Neural progenitor cell (in vitro differentiated cells): ENCODE data around the gene ACY1. TPM values are rescaled to one million over a fixed set of nuclear protein-coding genes. Genes with fewer than 3 reads are reported as not detected.
"Not testable (repeated sequence)": the region's sequence is repeated elsewhere in the genome, so short reads cannot be mapped to it uniquely, and the experiment has no call there.

Experiments
- DNase-seq: peaks from one replicate; pipeline ENCODE4 v3.0.0-alpha.2; 2016; ENCODE audit warnings: low spot score
- H2AFZ ChIP-seq: fragments of 200-600 bp; sonication (generic); replicated peaks from 2 replicates; pipeline ENCODE4 v1.6.1; 2016; ENCODE audit warnings: antibody characterized with exemption
- H3F3A ChIP-seq: fragments of 200-600 bp; sonication (generic); 2 replicates; pipeline ENCODE4 v1.6.1; 2016; ENCODE audit warnings: antibody characterized with exemption, low read depth
- H3K27ac ChIP-seq: fragments of 200-600 bp; sonication (generic); 2 replicates; pipeline ENCODE4 v1.5.1; 2016; ENCODE audit warnings: mild to moderate bottlenecking
- H3K27me3 ChIP-seq: fragments of 200-600 bp; sonication (generic); 2 replicates; pipeline ENCODE4 v1.6.1; 2016; ENCODE audit warnings: mild to moderate bottlenecking, moderate library complexity
- H3K36me3 ChIP-seq: fragments of 200-600 bp; sonication (generic); 2 replicates; pipeline ENCODE4 v1.5.1; 2016
- H3K4me1 ChIP-seq: fragments of 200-600 bp; sonication (generic); 2 replicates; pipeline ENCODE4 v1.6.1; 2016; ENCODE audit warnings: mixed run types
- H3K4me2 ChIP-seq: fragments of 200-600 bp; sonication (generic); 2 replicates; pipeline ENCODE4 v1.6.1; 2016
- H3K4me3 ChIP-seq: fragments of 200-600 bp; sonication (generic); 2 replicates; pipeline ENCODE4 v1.5.1; 2016
- H3K79me2 ChIP-seq: fragments of 200-600 bp; sonication (generic); 2 replicates; pipeline ENCODE4 v1.6.1; 2016; ENCODE audit warnings: low read depth
- H3K9ac ChIP-seq: fragments of 200-600 bp; sonication (generic); 2 replicates; pipeline ENCODE4 v1.6.1; 2016
- H3K9me3 ChIP-seq: fragments of 200-600 bp; sonication (generic); 2 replicates; pipeline ENCODE4 v1.5.1; 2016; ENCODE audit warnings: low read depth
- H4K20me1 ChIP-seq: fragments of 200-600 bp; sonication (generic); 2 replicates; pipeline ENCODE4 v1.6.1; 2016; ENCODE audit warnings: low read depth
- H3K27ac Mint-ChIP-seq: 3 replicates; pipeline ENCODE4 v1.8.0; 2021; ENCODE audit warnings: mixed read lengths
- H3K27me3 Mint-ChIP-seq: 2 replicates; pipeline ENCODE4 v1.8.0; 2022; ENCODE audit warnings: low read depth, mild to moderate bottlenecking, inconsistent platforms, moderate library complexity, mixed read lengths; ENCODE audit not compliant: insufficient read depth
- H3K36me3 Mint-ChIP-seq: 3 replicates; pipeline ENCODE4 v1.8.0; 2021; ENCODE audit warnings: mixed read lengths
- H3K4me1 Mint-ChIP-seq: 3 replicates; pipeline ENCODE4 v1.8.0; 2021; ENCODE audit warnings: mixed read lengths
- H3K4me3 Mint-ChIP-seq: 3 replicates; pipeline ENCODE4 v1.8.0; 2021; ENCODE audit warnings: mild to moderate bottlenecking, moderate library complexity, mixed read lengths
- H3K9me3 Mint-ChIP-seq: 3 replicates; pipeline ENCODE4 v1.8.0; 2020; ENCODE audit warnings: mixed read lengths
- CTCF ChIP-seq: fragments of 200-600 bp; sonication (generic); IDR thresholded peaks from 2 replicates; pipeline ENCODE4 v1.5.1; 2017; ENCODE audit warnings: antibody characterized with exemption, mild to moderate bottlenecking
- EZH2 ChIP-seq: fragments of 200-600 bp; sonication (generic); IDR thresholded peaks from 2 replicates; pipeline ENCODE4 v1.6.1; 2017; ENCODE audit warnings: antibody characterized with exemption, mild to moderate bottlenecking, moderate library complexity
- EZH2phosphoT487 ChIP-seq: fragments of 200-600 bp; sonication (generic); IDR thresholded peaks from 2 replicates; pipeline ENCODE4 v1.6.1; 2017; ENCODE audit warnings: antibody characterized with exemption
- total RNA-seq: library from RNA; depleted of rRNA; stranded (reverse); fragments of >200 nt; gene quantifications from 2 replicates; pipeline ENCODE4 v1.2.3, GENCODE V29; 2015; ENCODE audit warnings: low replicate concordance

Gene ACY1
- total RNA-seq, 1 donor from 2014 or later, result 17.3 TPM

DNA sequence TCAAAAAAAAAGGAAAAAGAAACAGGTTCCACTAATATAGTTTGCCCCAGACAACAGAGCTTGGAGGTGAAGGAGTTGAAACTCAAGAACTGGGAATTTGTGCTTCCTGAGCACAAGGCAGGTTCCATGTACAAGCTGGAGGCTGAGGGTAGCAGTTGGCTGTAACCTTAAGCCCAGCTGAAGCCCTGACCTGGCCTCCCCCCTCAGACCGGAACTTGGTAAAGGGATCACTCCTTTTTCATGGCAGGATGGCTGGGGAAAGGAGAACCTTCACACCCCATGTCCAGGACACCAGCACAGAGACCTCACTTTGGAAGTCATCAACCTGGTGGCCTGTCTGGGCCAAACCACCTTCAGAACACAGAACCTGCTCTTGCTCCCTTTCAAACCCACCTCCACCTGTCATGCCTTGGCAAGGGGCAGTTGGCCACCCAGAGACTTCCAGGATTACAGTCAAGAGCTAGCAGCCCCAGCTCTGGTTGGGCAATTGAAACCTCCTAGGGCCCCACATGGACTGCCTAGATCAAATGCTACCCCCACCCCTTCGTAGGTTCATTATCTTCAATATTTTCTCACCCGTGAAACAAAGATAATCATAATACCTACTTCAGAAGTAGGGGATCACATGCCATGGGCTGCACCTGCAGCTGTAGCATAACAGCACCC, 8.8 kb downstream of the ACY1 start:
- Mint-ChIP-seq H3K27me3 (peaks cover 9% of the 10 kb centered on the region), H3K4me3 (no peak overlapping the region), H3K9me3 (peaks cover 2% of the 10 kb centered on the region), H3K36me3 (peaks cover 30% of the 10 kb centered on the region), H3K4me1 (peaks cover 33% of the 10 kb centered on the region), H3K27ac (peak overlapping the region; percentile 76)
- Histone ChIP-seq H3K4me1 (peaks cover 11% of the 10 kb centered on the region), H3F3A (peaks cover 54% of the 10 kb centered on the region), H3K4me3 (no peak overlapping the region), H3K4me2 (no peak overlapping the region), H3K9me3 (no peaks in the 10 kb centered on the region), H2AFZ (no peak overlapping the region), H4K20me1 (peaks cover 29% of the 10 kb centered on the region), H3K36me3 (peaks cover 16% of the 10 kb centered on the region), H3K79me2 (peaks cover 35% of the 10 kb centered on the region), H3K27ac (no peak overlapping the region), H3K27me3 (no peaks in the 10 kb centered on the region), H3K9ac (no peak overlapping the region)
- no peak for DNase-seq
- no peak for TF ChIP-seq CTCF
- no peak for TF ChIP-seq EZH2phosphoT487
- TF ChIP-seq EZH2, result no peak

DNA sequence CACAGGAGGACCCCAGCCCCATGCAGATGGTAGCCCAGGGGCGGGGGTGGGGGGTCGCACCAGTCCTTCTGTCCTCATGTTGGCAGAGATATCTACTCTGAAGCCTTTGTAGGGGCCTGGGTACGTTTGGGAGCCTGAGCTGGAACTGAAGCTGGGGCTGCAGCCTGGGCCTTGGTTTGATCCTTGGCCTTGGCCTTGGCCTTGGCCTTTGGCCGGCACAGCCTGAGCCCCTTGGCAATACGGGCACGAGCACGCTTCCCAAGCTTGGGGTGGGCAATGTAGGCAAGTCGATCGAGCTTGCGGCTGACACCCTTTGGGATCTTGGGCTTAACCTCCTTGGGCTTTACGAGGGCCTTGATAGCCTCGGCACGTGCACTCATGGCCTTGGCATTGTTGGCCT, 10.3 kb downstream of the ACY1 start:
- not testable (repeated sequence) for H3K4me2 ChIP-seq, H3K27me3 Mint-ChIP-seq, H3K4me3 ChIP-seq, H3K9me3 ChIP-seq, H3K9ac ChIP-seq, H3K27me3 ChIP-seq, H3K27ac ChIP-seq, H2AFZ ChIP-seq, H3K9me3 Mint-ChIP-seq, DNase-seq, H3K27ac Mint-ChIP-seq
- Mint-ChIP-seq H3K4me3 (peak overlapping the region; percentile 100), H3K4me1 (peaks cover 37% of the 10 kb centered on the region), H3K36me3 (peaks cover 30% of the 10 kb centered on the region)
- H3K79me2 ChIP-seq, result peaks cover 35% of the 10 kb centered on the region
- H3F3A ChIP-seq, result peaks cover 54% of the 10 kb centered on the region
- H3K36me3 ChIP-seq, result peaks cover 16% of the 10 kb centered on the region
- peaks cover 11% of the 10 kb centered on the region for H3K4me1 ChIP-seq
- H4K20me1 ChIP-seq, result peaks cover 29% of the 10 kb centered on the region

GRCh38 chr3:51994530-51994929, 11.2 kb downstream of the ACY1 start:
- peaks cover 11% of the 10 kb centered on the region for H3K4me1 ChIP-seq
- peak overlapping the region; percentile 82 for H3K27ac Mint-ChIP-seq
- H3K27me3 Mint-ChIP-seq, result peaks cover 9% of the 10 kb centered on the region
- TF ChIP-seq CTCF, result no peak
- no peak for TF ChIP-seq EZH2
- no peak for TF ChIP-seq EZH2phosphoT487
- peaks cover 35% of the 10 kb centered on the region for H3K79me2 ChIP-seq
- H3K9me3 ChIP-seq, result no peaks in the 10 kb centered on the region
- peak overlapping the region; percentile 97 for H3K9ac ChIP-seq
- H3F3A ChIP-seq, result peaks cover 47% of the 10 kb centered on the region
- DNase-seq, result no peak
- peaks cover 29% of the 10 kb centered on the region for H4K20me1 ChIP-seq
- H3K4me3 Mint-ChIP-seq, result peak overlapping the region; percentile 100
- H3K36me3 ChIP-seq, result peaks cover 16% of the 10 kb centered on the region
- peaks cover 30% of the 10 kb centered on the region for H3K36me3 Mint-ChIP-seq
- H2AFZ ChIP-seq, result no peak overlapping the region
- no peak overlapping the region for H3K27ac ChIP-seq
- H3K4me1 Mint-ChIP-seq, result peaks cover 35% of the 10 kb centered on the region
- H3K4me3 ChIP-seq, result peak overlapping the region; percentile 89
- peak overlapping the region; percentile 89 for H3K4me2 ChIP-seq
- H3K27me3 ChIP-seq, result no peaks in the 10 kb centered on the region
- peaks cover 2% of the 10 kb centered on the region for H3K9me3 Mint-ChIP-seq
